ENCODE measurements around the gene SELPLG.

SELPLG gene

GRCh38 chr12:108675792-108676191 is 42.1 kb upstream of the SELPLG start:
- no peak overlapping the region for H3K4me3 ChIP-seq (ENCODE audit: low read depth, low read length)
- TF ChIP-seq CTCF (IDR thresholded peaks at IDR 0.05; ENCODE audit: low read depth, low read length), result no peak

GRCh38 chr12:108672054-108672453 is 38.4 kb upstream of the SELPLG start:
- H3K4me3 ChIP-seq (ENCODE audit: low read depth, low read length), result no peak overlapping the region
- TF ChIP-seq CTCF (IDR thresholded peaks at IDR 0.05; ENCODE audit: low read depth, low read length), result no peak

- no peak overlapping the region for H3K4me3 ChIP-seq (ENCODE audit: low read depth, low read length)
- TF ChIP-seq CTCF (IDR thresholded peaks at IDR 0.05; ENCODE audit: low read depth, low read length), result no peak
Measured at GRCh38 chr12:108671110-108671509, 37.4 kb upstream of the SELPLG start.

- no peak for TF ChIP-seq CTCF (IDR thresholded peaks at IDR 0.05; ENCODE audit: low read depth, low read length)
- no peak overlapping the region for H3K4me3 ChIP-seq (ENCODE audit: low read depth, low read length)
Measured at GRCh38 chr12:108670066-108670631, 36.5 kb upstream of the SELPLG start.

DNA sequence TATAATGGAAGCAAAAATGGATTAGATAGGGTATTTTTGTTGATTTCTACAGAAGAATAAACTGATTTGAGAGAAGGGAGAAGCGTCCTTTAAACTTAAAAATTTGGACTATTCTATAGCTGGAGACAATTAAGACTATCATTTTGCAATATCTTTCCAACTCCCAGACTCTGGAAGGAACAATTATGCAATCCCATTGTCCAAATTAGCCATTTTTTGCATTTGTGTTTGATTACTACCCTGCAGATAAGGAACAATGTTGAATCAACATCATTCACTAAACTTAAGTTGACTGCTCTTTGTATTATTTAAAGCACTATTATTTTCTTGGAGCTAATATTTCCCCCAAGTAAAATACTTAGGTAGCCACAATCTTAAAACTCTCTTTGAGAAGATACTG is 34.8 kb upstream of the SELPLG start:
- H3K4me3 ChIP-seq (ENCODE audit: low read depth, low read length), result no peak overlapping the region
- no peak for TF ChIP-seq CTCF (IDR thresholded peaks at IDR 0.05; ENCODE audit: low read depth, low read length)

GRCh38 chr12:108668063-108668462 is 34.4 kb upstream of the SELPLG start:
- no peak for TF ChIP-seq CTCF (IDR thresholded peaks at IDR 0.05; ENCODE audit: low read depth, low read length)
- no peak overlapping the region for H3K4me3 ChIP-seq (ENCODE audit: low read depth, low read length)

DNA sequence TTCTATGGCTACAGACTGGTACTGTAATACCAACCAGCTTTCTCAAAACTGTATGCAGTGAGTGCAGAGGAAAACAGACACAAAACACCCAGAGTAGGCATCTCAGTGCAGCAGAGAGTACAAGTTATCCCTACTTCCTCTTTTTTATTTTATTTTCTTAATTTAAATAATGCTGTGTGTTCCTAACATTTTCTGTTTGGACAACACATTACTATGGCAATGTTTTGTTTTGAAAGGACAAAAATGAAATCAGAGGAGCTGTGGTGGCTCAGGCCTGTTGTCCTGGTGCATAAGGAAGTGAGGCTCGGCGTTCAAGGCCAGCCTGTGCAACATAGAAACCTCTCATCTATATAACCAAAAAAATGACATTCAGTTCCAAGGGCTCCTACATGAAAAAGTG is 33.7 kb upstream of the SELPLG start:
- no peak overlapping the region for H3K4me3 ChIP-seq (ENCODE audit: low read depth, low read length)
- TF ChIP-seq CTCF (IDR thresholded peaks at IDR 0.05; ENCODE audit: low read depth, low read length), result no peak

Measured in WI38 (cell line).